Suppressor macrophage (primary cell): Measurements from ENCODE around the gene CAMK1D.
"Not testable (repeated sequence)": the region's sequence is repeated elsewhere in the genome, so short reads cannot be mapped to it uniquely, and the experiment has no call there.

Source experiments
- DNase-seq, 4 experiments: peaks; one replicate each; pipeline ENCODE4 v3.0.0-alpha.2; 2020 to 2022

CAMK1D gene

DNA sequence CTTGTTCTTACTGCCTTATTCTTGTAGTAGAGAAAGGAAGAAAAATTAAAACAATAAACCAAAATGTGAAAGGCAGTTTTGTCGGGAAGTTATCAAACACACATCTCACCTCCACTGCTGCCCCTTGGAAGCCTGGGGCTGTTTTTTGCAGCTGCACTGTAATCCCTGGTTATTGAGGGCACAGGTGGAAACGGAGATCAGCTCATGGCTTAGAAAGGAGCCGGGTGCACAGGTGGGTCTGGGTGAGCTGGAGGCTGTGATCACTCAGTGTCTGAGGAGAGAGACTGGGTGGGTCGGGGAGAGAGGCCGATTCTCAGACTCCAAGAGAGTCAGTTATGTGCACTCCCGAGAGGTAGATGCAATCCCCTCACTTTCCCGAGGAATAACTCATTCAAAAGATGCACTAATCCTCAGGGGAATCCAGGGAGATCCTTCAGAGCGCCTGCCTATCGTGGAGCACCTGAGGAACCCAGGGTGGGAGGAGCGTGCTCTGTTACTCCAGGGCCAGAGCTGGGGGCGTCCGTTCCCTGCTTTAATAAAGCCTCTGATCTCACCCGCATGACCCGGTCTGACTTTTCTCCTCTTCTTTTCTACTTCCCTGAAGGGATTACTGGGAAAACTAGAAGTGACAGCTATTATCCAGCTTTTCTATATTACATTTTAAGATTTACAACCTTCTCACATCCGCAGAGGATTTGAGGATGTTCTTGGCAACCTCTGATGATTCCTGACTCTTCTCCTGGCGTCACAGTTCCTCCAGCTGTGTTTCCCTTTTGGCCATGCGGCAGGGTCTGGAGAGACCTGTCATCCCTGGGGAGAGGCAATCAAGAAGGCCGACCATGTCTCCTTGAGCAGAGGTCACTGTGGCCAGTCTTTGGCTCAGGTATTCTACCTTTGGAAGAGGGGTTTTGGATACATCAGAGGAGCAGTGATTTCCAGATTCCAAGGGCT is 82.1 kb downstream of the CAMK1D start:
- no peak for DNase-seq

DNA sequence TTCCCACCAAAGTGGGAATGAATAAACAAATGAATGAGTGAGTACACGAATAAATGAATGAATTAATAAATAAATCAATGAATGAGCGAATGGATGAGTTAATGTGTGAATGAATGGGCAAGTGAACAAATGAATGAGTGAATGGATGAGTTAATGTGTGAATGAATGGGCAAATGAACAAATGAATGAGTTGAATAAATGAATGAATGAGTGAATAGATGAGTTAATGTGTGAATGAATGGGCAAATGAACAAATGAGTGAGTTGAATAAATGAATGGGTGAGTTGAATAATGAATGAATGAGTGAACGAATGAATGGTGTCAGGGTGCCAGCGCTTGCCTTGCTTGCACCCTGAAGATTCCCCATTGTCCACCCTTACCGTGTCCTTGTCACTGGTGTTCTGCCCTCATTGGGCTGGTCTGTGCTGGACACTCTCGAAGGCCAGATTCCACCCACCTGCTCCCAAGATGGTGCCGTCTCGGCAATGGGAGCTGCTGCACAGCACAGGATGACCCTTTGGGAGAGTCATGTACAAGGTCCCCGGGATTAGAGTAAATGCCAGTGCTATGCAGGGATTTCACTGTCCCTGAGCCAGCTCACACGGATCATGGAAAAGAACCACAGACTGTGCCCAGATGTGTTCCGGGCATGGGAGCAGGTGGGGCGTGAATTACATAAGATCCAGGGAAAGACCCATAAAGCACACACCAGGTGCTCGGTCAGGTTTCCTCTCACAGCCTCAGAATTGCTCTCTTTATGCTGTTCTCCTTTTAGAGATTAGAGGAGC is 83.2 kb downstream of the CAMK1D start:
- no peak for DNase-seq

DNA sequence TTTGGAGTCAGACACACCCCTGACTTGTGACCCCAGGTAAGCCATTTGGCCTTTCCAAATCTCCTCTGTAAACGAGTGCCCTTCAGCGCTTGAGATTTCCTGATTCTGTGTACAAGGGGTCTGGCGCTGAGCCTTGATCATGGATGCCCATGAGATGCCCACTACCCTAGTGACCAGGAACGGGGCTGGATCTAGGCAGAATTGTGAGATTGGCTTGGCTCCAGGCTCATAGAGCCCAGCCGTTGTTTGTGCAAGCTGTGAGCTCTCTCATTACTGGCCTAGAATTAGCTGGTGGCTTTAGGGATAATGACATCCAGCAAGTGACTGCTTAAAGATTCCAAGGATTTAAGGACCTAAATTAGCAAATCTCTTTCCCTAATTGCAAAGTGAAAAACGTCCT is 84.9 kb downstream of the CAMK1D start:
- DNase-seq = no peak

DNA sequence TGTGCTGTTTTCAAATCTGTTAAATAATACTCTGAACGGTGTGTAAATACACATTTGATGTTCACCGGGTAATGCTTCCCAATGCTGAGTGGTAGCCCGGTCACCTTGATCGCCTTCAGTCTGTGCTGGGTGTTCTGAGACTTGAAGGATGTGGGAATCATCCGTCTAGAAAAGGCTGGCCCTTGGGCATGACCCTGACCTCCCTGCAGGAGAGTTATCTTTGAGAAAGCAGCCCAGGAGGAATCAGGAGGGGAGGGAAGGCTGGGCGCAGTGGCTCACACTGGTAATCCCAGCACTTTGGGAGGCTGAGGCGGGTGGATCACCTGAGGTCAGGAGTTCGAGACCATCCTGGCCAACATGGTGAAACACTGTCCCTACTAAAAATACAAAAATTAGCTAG is 85.3 kb downstream of the CAMK1D start:
- not testable (repeated sequence) for DNase-seq

DNA sequence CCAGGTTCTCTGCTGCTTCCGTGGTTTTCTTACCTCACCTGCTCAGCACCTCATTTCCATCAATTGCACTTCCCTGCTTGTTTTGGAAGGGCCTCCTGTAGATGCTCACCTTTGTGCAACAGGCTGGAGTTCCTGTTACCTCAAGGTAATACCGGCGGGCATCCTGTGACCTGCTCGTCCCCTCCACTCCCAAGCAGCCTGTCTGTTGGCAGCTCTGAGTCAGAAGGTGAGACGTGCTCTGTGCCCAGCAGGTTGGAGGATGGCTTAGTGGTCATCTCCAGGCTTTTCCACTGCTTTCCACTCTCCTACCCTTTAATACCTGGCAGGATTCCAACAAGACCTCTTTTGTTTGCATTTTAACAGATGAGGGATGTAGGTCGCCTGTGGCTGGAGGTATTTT is 86.0 kb downstream of the CAMK1D start:
- DNase-seq = no peak

DNA sequence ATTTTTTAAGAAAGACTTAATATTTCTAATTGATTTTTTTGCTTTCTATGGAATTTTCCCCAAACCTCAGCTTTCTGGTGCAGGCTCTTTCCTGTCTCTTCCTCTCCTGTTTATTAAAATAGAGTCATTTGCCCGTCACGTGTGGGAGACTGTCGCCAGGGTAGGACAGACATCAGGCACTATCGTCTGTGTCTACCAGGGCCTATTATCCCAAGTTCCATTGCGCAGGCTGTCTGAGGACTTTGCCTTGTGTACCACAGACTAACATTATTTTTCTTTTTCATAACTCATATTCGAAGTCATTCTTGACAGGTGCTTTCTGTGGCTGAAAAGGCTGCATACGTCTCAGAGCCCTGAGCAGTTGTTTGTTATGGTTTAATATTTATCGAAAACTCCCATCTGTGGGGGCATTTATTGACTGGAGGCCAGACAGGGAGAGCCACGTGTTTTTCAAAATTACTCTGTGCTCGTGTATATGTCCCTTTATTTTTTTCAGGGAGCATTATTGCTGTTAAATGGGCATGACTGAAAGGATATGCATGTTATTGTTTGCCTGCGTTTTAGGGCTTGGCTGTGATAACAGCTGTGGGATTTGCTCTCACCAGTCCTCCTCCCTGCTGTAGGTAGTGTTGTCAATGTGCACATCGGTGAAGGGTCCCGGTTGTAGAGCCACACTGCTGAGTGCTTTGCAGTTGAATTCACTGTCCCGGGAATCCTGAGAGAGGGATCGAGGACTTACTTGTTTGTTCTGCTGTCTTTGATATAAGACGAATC is 89.8 kb downstream of the CAMK1D start:
- DNase-seq = no peak

DNA sequence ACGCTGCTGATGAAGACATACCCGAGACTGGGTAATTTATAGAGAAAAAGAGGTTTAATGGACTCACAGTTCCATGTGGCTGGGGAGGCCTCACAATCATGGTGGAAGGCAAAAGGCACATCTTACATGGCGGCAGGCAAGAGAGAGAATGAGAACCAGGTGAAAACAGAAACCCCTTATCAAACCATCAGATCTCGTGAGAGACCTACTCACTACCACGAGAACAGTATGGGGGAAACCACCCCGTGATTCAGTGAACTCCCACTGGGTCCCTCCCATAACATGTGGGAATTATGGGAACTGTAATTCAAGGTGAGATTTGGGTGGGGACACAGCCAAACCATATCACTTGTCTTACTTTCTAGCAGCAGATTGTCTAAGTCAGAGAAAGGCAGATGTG is 90.4 kb downstream of the CAMK1D start:
- DNase-seq = not testable (repeated sequence)

DNA sequence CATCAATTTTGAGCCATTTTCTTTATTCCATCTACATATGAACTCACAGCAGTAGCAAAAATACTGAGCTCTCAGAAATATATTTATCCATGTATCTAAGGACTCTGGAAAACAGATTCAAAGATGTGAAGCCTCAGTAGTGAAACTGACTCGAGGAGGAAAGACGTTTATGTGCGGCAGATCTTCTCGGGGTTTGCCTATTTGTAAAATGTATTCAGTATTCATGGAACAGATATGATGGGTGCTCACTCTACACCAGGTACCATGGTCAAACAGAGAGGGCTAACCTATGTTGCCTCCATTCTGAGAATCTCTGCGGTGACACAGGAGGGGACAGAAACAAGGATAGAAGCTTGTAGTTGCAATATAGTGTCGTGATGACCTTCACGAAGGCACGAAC is 93.7 kb downstream of the CAMK1D start:
- DNase-seq = no peak

DNA sequence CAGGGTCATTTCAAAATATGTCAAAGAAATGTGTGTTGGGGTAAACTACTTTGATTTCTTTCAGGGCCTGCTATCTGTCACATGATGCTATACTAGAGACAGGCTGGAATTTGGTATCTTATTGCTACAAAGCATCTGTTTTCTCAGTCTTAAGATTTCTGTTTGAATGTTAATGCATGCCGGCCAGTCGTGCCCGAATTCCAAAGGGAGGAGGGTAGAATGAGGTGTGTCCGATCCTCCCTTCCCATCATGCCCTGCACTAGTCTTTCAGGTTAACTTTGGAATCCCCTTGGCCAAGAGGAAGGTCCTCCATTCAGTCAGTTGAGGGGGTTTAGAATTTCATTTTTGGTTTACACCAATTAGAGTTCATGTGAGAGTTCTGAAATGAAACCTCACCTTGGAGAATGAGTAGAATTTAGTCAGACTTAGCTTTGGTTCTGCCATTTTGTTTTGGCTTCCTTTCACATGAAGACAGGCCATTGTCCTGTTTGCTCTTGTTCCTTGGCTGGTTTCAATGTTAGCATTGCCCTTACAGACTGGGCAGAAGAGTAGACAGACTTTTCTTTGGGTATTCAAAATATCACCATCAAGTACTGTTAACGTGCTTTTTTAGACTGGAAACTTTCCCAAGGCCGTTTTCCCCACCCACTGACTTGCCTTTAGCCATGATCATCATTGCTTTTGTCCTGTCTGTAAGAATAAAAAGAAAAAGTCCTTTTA is 95.8 kb downstream of the CAMK1D start:
- no peak for DNase-seq

DNA sequence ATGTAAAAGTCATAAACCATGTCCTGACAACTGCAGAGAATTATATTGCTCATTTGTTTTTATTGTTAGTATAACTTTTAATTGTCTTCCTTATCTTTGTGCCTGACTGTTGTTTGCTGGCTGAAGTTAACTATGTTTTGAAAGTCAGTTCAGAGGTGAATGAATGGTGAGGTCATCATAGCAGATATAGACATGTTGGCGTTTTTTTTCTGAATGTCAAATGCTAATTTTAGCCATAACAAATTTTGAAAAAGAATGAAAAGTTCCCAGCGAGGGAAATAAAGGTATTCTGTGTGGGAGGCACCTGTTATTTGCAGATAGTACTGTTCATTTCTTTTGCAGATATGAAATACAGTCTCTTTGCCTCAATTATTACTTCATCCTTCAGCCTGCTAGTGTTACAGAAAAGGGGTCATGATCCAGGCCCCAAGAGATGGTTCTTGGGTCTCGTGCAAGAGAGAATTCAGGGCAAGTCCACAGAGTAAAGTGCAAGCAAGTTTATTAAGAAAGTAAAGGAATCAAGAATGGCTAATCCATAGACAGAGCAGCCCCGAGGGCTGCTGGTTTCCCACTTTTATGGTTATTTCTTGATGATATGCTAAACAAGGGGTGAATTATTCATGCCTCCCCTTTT is 96.5 kb downstream of the CAMK1D start:
- DNase-seq = peak in 2 of 4 experiments; percentile 12 to 15

DNA sequence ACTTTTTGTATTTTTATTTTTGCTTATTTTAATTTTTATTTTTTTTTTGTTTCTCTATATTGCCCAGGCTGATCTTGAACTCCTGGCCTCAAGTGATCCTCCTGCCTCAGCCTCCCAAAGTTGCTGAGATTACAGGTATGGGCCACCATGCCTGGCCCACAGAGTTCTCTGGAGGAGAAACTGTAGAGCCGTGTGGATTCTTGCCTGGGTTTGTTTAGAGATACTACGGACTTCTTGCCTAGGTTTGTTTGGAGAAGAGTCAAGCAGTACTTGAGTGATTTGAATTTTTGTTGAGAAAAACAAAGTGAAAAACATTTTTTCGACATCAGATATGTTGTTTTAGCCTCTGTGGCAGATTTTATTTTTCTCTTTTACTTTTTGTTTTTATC is 99.0 kb downstream of the CAMK1D start:
- DNase-seq = no peak

DNA sequence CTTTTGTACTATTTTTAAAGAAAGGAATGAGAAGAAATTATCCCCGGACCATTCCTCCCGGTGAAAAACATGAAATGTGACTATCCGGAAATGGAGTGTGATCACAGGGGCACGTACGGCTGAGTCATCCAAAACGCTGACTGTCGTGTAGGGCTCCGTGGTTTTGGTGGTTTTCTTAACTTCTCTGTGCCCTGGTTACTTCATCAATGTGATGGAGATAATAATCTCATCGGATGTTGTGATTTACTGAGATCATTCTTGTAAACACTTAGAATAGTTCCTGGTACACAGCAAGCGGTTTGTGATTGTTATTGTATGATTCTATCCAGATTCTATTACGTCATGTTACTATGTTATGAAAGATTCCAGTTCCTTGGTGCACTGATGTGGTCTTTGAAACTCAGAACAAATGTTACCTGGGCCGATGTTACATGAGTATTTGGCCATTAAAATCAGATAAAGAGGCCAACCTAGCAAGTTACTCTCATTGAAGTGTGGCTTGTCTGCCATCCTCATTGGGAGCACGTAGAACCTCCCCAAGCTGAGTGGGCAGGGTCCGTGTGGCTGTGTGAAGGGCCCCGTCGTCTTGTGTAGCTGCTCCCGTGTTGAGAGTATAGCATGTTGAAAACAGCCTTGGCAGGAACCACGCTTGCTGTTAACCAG is 99.5 kb downstream of the CAMK1D start:
- peak; percentile 84 to 91 (median 87) for DNase-seq

DNA sequence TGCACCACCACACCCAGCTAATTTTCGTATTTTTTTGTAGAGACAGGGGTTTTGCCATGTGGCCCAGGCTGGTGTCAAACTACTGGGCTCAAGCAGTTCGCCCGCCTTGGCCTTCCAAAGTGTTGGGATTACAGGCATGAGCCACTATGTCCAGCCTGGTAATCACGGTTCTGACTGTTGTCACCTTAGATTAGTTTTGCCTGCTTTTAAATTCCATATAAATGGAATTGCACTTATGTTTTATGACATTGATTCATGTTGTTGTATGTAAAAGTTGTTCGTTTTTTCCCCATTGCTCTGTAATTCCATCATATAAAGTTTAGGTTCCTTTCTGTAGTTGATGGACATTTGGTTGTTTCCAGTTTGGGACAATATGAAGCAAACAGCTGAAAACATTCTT is 106.0 kb downstream of the CAMK1D start:
- no peak for DNase-seq

DNA sequence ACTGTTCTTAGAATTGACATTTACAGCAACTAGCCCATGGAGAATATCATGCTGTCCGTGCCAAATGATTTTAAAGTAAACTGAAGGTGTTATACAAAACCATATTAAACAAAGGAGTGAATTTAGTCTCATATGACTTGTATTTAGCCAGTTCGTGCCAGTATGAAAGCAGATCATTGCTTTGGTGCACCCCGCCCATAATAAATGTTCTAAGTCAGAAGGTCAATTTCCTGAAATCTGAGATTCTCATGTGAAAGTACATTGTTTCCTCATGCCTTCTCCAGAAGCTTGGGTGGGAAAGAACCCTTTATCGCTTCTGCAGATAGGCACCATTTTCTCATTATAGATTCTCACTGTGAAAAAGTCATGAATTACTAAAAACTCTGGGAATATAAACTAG is 106.4 kb downstream of the CAMK1D start:
- peak in 3 of 4 experiments; percentile 3 to 36 (median 15) for DNase-seq

DNA sequence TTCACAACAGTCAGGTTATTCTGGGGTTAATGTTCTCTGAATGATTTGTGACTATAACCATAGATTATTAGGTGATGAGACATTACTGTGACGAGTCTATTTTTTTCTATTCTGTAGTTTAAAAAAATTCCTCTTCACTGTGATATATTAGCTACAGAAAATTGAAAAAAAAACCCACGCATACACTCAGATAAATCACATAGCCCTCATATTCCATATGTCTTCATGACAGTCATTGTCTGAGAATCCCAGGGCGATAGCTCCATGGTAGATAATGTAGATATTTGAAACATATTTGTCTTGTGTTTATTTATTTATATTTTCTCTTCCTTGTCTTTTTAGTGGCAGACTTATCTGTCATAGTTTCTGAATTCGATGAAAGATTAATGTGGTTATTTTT is 110.0 kb downstream of the CAMK1D start:
- DNase-seq = no peak

DNA sequence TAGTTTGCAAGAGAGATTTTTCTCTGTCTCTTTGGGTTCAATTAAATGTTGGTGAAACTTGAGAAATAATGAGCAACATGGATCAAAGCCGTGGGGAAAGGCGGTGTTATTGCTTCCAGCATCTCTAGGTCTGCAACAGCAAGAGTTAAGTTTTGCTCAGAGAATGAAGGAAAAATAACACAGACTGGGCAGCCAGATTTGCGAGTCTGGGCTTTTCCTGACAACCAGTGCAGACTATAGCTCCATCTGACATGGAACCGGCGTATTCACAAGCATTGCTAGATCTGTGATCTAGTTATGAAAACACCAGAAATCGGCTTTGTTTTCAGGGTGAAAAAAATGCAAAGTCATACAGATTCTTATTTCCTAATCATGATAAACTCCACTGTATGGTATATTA is 110.4 kb downstream of the CAMK1D start:
- no peak for DNase-seq

DNA sequence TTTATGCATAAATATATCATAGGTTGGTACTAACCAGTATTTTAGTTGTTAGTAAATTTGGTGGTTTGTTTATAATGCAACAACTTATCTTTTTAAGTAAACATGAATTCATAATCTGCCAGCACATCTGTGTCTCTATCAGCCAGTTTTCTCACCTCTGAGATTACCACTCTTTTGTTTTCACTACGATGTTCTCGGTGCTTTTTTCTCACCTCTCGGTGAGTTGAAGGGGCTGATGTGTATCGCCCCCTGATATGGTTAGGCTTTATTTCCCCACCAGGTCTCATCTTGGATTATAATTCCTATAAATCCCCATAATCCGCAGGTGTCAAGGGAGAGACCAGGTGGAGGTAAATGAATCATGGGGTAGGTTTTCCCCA is 114.1 kb downstream of the CAMK1D start:
- no peak for DNase-seq

DNA sequence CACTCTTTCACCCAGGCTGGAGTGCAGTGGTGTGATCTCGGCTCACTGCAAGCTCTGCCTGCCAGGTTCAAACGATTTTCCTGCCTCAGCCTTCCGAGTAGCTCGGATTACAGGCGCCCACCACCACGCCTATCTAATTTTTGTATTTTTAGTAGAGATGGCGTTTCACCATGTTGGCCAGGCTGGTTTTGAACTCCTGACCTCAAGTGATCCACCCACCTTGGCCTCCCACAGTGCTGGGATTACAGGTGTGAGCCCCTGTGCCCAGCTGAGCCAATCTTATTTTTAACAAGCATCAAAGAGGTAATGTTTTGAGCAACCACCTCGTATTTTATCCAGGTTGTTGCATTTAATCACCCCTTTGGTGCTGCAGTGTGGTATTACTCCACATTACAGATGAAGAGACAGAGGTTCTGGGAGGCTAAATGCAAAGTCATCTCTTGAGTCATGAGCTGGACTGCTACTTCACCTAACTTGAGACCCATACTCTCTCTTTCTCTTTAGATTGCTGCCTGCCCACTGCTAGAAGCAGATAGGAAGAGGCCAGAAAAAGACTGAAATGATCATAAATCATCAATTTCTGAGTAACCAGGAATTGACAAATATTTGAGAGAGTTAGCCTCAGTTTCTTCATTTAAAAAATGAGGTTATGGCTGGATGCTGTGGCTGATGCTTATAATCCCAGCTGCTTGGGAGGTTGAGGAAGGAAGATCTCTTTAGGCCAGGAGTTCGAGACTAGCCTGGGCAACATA is 116.2 kb downstream of the CAMK1D start:
- DNase-seq = no peak

DNA sequence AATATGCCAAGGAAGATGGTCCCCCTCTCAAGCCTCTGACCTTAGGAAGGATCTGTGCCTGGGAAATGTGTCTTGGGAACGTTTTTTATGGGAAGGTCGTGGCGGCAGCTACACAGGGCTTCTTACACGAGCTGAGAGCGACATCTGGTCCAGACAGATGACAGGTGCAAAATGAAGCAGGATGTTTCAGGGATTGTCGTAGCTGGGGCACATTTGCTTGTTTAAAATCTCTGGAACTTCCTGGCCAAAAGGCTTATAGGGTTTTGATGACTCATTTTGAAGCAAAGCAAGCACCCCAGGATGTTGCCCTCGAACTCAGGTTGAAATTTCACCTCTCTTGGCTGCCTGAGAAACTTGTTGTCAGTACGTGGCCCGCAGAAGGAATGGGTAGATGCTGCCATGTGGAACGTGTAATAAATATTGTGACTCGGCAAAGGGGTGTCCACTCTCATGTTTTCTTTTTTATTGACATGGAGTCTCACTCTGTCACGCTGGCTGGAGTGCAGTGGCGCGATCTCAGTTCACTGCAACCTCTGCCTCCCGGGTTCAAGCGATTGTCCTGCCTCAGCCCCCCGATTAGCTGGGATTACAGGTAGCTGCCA is 117.5 kb downstream of the CAMK1D start:
- no peak for DNase-seq

DNA sequence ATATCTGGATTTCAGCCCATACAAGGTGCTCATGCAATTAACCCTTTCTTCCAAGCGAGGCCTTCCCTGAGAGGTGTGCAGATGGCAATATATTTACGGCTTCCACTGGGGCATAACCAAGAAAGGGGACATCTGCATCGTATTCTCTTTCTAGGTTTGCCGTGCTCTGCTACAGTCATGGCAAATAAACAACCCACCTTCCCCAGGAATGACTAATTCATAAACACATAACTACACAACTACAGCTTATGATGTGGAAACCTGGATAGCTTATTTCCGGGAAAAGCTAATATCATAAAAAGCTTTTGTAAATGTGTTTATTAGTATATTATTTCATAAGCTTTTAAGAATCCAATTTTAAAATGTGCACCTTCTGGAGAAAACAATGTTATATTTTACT is 120.0 kb downstream of the CAMK1D start:
- no peak for DNase-seq
